Panc1 (cell line): ENCODE results near the gene KLF12. TPM values are rescaled to one million over a fixed set of nuclear protein-coding genes. Genes with fewer than 3 reads are reported as not detected.

Experiments used
- ATAC-seq: fragments of 200-7000 bp; cut with Tn5 transposase; 2 replicates; pipeline ENCODE4 v1.9.1; 2020; ENCODE audit warnings: mild to moderate bottlenecking, moderate library complexity
- BruUV-seq: library from RNA; stranded (reverse); fragments of 400-500 nt; replicated peaks from 2 replicates; lab custom pipeline; 2021; lab: Mats Ljungman, UMichigan
- CTCF ChIA-PET: fragments of 300-600 bp; sonication (Branson Sonifier 250); formaldehyde crosslinking; loops from one replicate; lab custom pipeline; 2022; ENCODE audit warnings: antibody characterized with exemption; lab: Charles Lee
- POLR2A ChIA-PET: fragments of 300-600 bp; sonication (Branson Sonifier 250); formaldehyde crosslinking; loops from one replicate; lab custom pipeline; 2022; ENCODE audit warnings: antibody characterized with exemption; lab: Charles Lee
- DNase-seq: peaks from one replicate; pipeline ENCODE4 v3.0.0-alpha.2; 2010; ENCODE audit warnings: low read depth, low spot score
- H3K27ac ChIP-seq: 2 replicates; pipeline ENCODE4 v1.5.1; 2011; ENCODE audit warnings: mild to moderate bottlenecking, low read length, inconsistent platforms
- H3K27me3 ChIP-seq: fragments of 200-500 bp; sonication (Bioruptor generic); 2 replicates; pipeline ENCODE4 v1.6.0; 2014; ENCODE audit warnings: low read length, inconsistent platforms; ENCODE audit not compliant: control insufficient read depth, insufficient read depth
- H3K36me3 ChIP-seq: fragments of 200-500 bp; sonication (Bioruptor generic); 2 replicates; pipeline ENCODE4 v1.5.1; 2014; ENCODE audit warnings: inconsistent platforms, mild to moderate bottlenecking, low read length, moderate library complexity; ENCODE audit not compliant: control insufficient read depth, insufficient read depth
- H3K4me1 ChIP-seq: 2 replicates; pipeline ENCODE4 v1.5.1; 2011; ENCODE audit warnings: inconsistent platforms, mild to moderate bottlenecking, low read length, moderate library complexity; ENCODE audit not compliant: control insufficient read depth, insufficient read depth
- H3K4me3 ChIP-seq, 2 experiments: 2 replicates each; pipeline ENCODE4 v1.5.1; 2011 to 2012; ENCODE audit warnings: low read depth in 2 of 2, low read length in 2 of 2, mild to moderate bottlenecking in 2 of 2, inconsistent platforms in 1 of 2, moderate library complexity in 1 of 2
- H3K9me3 ChIP-seq: fragments of 200-500 bp; sonication (Bioruptor generic); 2 replicates; pipeline ENCODE4 v1.5.1; 2014; ENCODE audit warnings: low read depth, mild to moderate bottlenecking, inconsistent platforms, low read length, moderate library complexity; ENCODE audit not compliant: control insufficient read depth, insufficient read depth
- POLR2AphosphoS5 ChIP-seq: IDR thresholded peaks from 2 replicates; pipeline ENCODE4 v1.6.1; 2012; ENCODE audit warnings: mild to moderate bottlenecking, low read depth, low read length, moderate library complexity
- REST ChIP-seq, 2 experiments: IDR thresholded peaks; 2 replicates each; pipeline ENCODE4 v1.6.1; 2011 to 2012; ENCODE audit warnings: low read depth in 2 of 2, control low read depth in 1 of 2, low read length in 1 of 2, mild to moderate bottlenecking in 1 of 2, moderate library complexity in 1 of 2; ENCODE audit not compliant: insufficient read depth in 1 of 2
- SIN3A ChIP-seq: IDR thresholded peaks from 2 replicates; pipeline ENCODE4 v1.6.1; 2012; ENCODE audit warnings: low read depth, mild to moderate bottlenecking, low read length, moderate library complexity, borderline replicate concordance; ENCODE audit not compliant: insufficient read depth
- TCF7L2 ChIP-seq: IDR thresholded peaks from 2 replicates; pipeline ENCODE4 v1.6.1; 2011; ENCODE audit warnings: mild to moderate bottlenecking, low read depth, low read length, inconsistent platforms
- in situ Hi-C: cut with HindIII; loops from 2 replicates; pipeline ENCODE4 v1.10.0; 2016; ENCODE audit warnings: low sequenced_read_pairs, low pct_unique_long_range_greater_than_20kb
- intact Hi-C: fragments of 100-400 bp; cut with micrococcal nuclease; formaldehyde crosslinking; loops from one replicate; pipeline ENCODE4 v1.10.0; 2022; ENCODE audit not compliant: unreplicated experiment
- total RNA-seq: library from RNA; stranded (reverse); gene quantifications from one replicate; pipeline ENCODE4 v1.2.1, GENCODE V29; 2021; ENCODE audit not compliant: unreplicated experiment
- TF ChIP-seq, protein P1 (sequence below): fragments of 450-650 bp; IDR thresholded peaks from 2 replicates; pipeline ENCODE4 v1.5.1; 2017; ENCODE audit warnings: mild to moderate bottlenecking

Gene KLF12
- total RNA-seq, 1 experiment from 2014 or later: 4.2 TPM

- POLR2A ChIA-PET: no interaction called here
- no peaks in the 10 kb centered on the region for H3K36me3 ChIP-seq
- TF ChIP-seq SIN3A: no peak
- TF ChIP-seq REST (IDR thresholded peaks at IDR 0.05; ENCODE audit: insufficient read depth in 1 of 2, low read depth in 2 of 2, low read length in 1 of 2): no peak
- H3K4me1 ChIP-seq: no peaks in the 10 kb centered on the region
- no peak for ATAC-seq
- no peak overlapping the region for H3K27ac ChIP-seq
- in situ Hi-C loops (no loop called here), intact Hi-C loops (no loop called here)
- H3K9me3 ChIP-seq: no peaks in the 10 kb centered on the region
- no peaks in the 10 kb centered on the region for H3K27me3 ChIP-seq
- DNase-seq: no peak
- CTCF ChIA-PET: no interaction called here
- no TSS peak for BruUV-seq
- H3K4me3 ChIP-seq: no peak overlapping the region
Measured at GRCh38 chr13:74097116-74097515, 37.1 kb downstream of the KLF12 start.

DNA sequence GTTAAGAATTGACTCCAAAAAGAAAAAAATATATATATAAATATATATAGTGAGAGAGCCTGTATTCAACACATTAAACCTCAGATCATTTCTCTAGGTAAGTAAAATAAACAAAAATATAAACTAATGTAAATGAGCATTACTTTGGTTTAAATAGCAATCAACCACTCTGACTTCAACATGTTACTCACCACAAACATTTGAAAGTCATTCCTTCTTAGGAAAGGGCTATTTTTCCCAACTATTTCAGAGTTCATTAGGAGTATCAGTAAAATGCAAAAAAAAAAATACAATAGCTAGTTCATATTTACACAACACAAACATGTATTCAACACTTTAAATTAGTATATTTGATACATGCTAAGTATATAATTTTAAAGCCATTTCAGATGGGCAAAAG, 40.5 kb downstream of the KLF12 start:
- DNase-seq: no peak
- CTCF ChIA-PET: interaction anchor here (0.6 kb wide), 1 partner anchor 245 kb away, joined by 3 read pairs; no protein-coding TSS in a partner anchor
- H3K36me3 ChIP-seq: no peaks in the 10 kb centered on the region
- H3K4me1 ChIP-seq: no peaks in the 10 kb centered on the region
- H3K4me3 ChIP-seq: no peak overlapping the region
- intact Hi-C loops (no loop called here), in situ Hi-C loops (no loop called here)
- H3K27me3 ChIP-seq: no peaks in the 10 kb centered on the region
- no peaks in the 10 kb centered on the region for H3K9me3 ChIP-seq
- POLR2A ChIA-PET: no interaction called here
- no peak for ATAC-seq
- H3K27ac ChIP-seq: no peak overlapping the region
- no TSS peak for BruUV-seq
- TF ChIP-seq SIN3A (no peak), POLR2AphosphoS5 (no peak), TCF7L2 (no peak), REST (IDR thresholded peaks at IDR 0.05; ENCODE audit: insufficient read depth in 1 of 2, low read depth in 2 of 2, low read length in 1 of 2) (no peak)
- TF ChIP-seq, protein P1, sequence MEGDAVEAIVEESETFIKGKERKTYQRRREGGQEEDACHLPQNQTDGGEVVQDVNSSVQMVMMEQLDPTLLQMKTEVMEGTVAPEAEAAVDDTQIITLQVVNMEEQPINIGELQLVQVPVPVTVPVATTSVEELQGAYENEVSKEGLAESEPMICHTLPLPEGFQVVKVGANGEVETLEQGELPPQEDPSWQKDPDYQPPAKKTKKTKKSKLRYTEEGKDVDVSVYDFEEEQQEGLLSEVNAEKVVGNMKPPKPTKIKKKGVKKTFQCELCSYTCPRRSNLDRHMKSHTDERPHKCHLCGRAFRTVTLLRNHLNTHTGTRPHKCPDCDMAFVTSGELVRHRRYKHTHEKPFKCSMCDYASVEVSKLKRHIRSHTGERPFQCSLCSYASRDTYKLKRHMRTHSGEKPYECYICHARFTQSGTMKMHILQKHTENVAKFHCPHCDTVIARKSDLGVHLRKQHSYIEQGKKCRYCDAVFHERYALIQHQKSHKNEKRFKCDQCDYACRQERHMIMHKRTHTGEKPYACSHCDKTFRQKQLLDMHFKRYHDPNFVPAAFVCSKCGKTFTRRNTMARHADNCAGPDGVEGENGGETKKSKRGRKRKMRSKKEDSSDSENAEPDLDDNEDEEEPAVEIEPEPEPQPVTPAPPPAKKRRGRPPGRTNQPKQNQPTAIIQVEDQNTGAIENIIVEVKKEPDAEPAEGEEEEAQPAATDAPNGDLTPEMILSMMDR: no peak
